T-helper 2 cell treated with Interferon-gamma antibody and Interleukin-4, amounts not matched to agents 100 ng/mL and 5 ng/mL, for 36 hours (primary cell): ENCODE results near the gene COPG1. TPM values are rescaled to one million over a fixed set of nuclear protein-coding genes. Genes with fewer than 3 reads are reported as not detected.

ENCODE experiments used
- intact Hi-C: fragments of 100-400 bp; cut with micrococcal nuclease; formaldehyde crosslinking; loops from one replicate; pipeline ENCODE4 v1.15.1; 2023
- total RNA-seq: library from RNA; stranded (reverse); gene quantifications from 2 replicates; pipeline ENCODE4 v1.2.3, GENCODE V29; 2022

Gene COPG1
- total RNA-seq, 1 donor from 2014 or later: 179 TPM

GRCh38 chr3:129326595-129326994, 77.2 kb downstream of the COPG1 start:
- intact Hi-C loops: no loop called here

Other genes starting within 250 kb of the COPG1 start
- 0.07 TPM in 1 of 2 replicates, not detected in the other for gene EFCC1, start 248.3 kb upstream of the COPG1 start, total RNA-seq
- not detected in 2 replicates for gene GP9, start 188.8 kb upstream of the COPG1 start, total RNA-seq
- 39.8 and 49.0 TPM in 2 replicates for gene RAB43, start 127.8 kb upstream of the COPG1 start, total RNA-seq
- gene ISY1, start 88.5 kb upstream of the COPG1 start, total RNA-seq: 58.5 and 66.5 TPM in 2 replicates
- 328 and 338 TPM in 2 replicates for gene CNBP, start 65.7 kb upstream of the COPG1 start, total RNA-seq
- gene HMCES, start 29.3 kb downstream of the COPG1 start, total RNA-seq: 50.8 and 52.6 TPM in 2 replicates
- 0.39 and 0.43 TPM in 2 replicates for gene EFCAB12, start 179.0 kb downstream of the COPG1 start, total RNA-seq
- 44.4 and 49.0 TPM in 2 replicates for gene MBD4, start 190.3 kb downstream of the COPG1 start, total RNA-seq
- 20.4 and 22.5 TPM in 2 replicates for gene IFT122, start 190.6 kb downstream of the COPG1 start, total RNA-seq